Measurements from ENCODE around the gene CYYR1.

Gene CYYR1

DNA sequence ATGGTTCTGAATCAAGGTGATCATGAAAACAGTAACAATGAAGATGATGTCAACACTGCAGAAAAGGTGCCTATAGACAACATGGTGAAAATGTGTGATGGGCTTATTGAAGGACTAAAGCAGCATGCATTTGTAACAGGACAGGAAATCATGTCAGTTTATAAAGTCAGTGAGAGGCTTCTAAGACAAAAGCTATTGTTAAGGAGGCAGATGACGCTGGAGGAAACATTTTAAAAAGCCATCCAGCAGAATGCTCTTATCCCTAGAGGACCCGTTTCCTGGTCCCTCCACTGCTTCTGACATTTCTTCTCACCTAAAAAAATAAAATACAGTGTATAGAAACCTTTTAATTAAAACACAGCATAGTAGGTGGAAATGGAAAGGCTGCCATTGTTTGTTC is 40.9 kb downstream of the CYYR1 start:
- H3K27me3 ChIP-seq (replicated peaks; ENCODE audit: control insufficient read depth, insufficient read depth, low read length, poor library complexity, severe bottlenecking) = no peaks in the 10 kb centered on the region
- DNase-seq = no peak
- no peaks in the 10 kb centered on the region for H3K36me3 ChIP-seq (ENCODE audit: control insufficient read depth, insufficient read depth, low read length)
- no peaks in the 10 kb centered on the region for H3K4me1 ChIP-seq (ENCODE audit: control insufficient read depth, insufficient read depth, low read length, poor library complexity, severe bottlenecking)
- no peak overlapping the region for H3K4me3 ChIP-seq (ENCODE audit: insufficient read depth, low read depth, low read length, poor library complexity, severe bottlenecking)
- H3K9me3 ChIP-seq (ENCODE audit: control insufficient read depth, low read length) = no peaks in the 10 kb centered on the region
- H3K27ac ChIP-seq (ENCODE audit: insufficient read depth, low read length, poor library complexity, severe bottlenecking) = no peak overlapping the region

DNA sequence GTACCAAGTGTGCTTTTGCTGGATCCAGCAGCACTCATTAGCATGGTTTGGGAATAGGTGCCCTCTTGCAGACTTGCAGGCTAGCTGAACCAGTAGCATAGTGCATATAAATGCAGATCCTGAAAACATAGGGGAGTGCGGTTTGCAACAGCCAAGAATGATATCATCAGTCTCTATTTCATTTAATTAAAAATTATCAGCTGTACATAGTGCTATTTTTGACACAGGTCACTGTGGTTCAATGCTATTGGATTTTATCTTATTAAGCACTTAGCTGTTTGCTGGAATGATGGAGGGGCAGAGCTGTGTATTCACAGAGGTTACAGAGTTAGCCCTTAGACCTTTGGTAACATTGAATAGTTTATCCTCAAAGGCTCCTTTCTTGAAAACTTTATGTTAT is 43.6 kb downstream of the CYYR1 start:
- no peak overlapping the region for H3K4me3 ChIP-seq (ENCODE audit: insufficient read depth, low read depth, low read length, poor library complexity, severe bottlenecking)
- no peaks in the 10 kb centered on the region for H3K4me1 ChIP-seq (ENCODE audit: control insufficient read depth, insufficient read depth, low read length, poor library complexity, severe bottlenecking)
- no peak for DNase-seq
- no peaks in the 10 kb centered on the region for H3K36me3 ChIP-seq (ENCODE audit: control insufficient read depth, insufficient read depth, low read length)
- H3K27me3 ChIP-seq (replicated peaks; ENCODE audit: control insufficient read depth, insufficient read depth, low read length, poor library complexity, severe bottlenecking) = no peaks in the 10 kb centered on the region
- H3K27ac ChIP-seq (ENCODE audit: insufficient read depth, low read length, poor library complexity, severe bottlenecking) = no peak overlapping the region
- no peaks in the 10 kb centered on the region for H3K9me3 ChIP-seq (ENCODE audit: control insufficient read depth, low read length)

DNA sequence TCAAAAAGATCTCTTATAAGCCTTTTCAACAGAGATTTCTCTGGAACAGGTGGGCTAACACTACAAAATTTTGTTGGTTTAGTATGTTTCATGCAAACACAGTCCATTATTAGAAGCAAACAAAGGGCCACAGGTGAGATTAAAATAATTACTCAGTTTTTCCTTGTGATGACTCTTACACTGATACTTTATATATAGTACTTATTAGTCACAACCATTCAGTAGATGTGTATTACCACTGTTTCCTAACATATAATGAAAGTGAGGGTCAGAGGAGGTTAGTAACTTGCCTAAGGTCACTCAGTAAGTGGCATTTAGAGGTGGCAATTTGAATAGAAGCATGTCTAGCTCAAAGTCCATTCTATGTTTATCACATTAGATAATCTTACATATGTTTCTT is 44.2 kb downstream of the CYYR1 start:
- DNase-seq = no peak
- no peak overlapping the region for H3K27ac ChIP-seq (ENCODE audit: insufficient read depth, low read length, poor library complexity, severe bottlenecking)
- H3K4me1 ChIP-seq (ENCODE audit: control insufficient read depth, insufficient read depth, low read length, poor library complexity, severe bottlenecking) = no peaks in the 10 kb centered on the region

GRCh38 chr21:26522704-26523103 is 50.4 kb downstream of the CYYR1 start:
- DNase-seq = no peak
- Histone ChIP-seq H3K36me3 (ENCODE audit: control insufficient read depth, insufficient read depth, low read length) (no peaks in the 10 kb centered on the region), H3K27me3 (replicated peaks; ENCODE audit: control insufficient read depth, insufficient read depth, low read length, poor library complexity, severe bottlenecking) (no peaks in the 10 kb centered on the region), H3K27ac (ENCODE audit: insufficient read depth, low read length, poor library complexity, severe bottlenecking) (no peak overlapping the region), H3K4me1 (ENCODE audit: control insufficient read depth, insufficient read depth, low read length, poor library complexity, severe bottlenecking) (no peaks in the 10 kb centered on the region), H3K4me3 (ENCODE audit: insufficient read depth, low read depth, low read length, poor library complexity, severe bottlenecking) (no peak overlapping the region), H3K9me3 (ENCODE audit: control insufficient read depth, low read length) (no peaks in the 10 kb centered on the region)

More for the DNA sequence above, 44.2 kb downstream of the CYYR1 start:
- no peaks in the 10 kb centered on the region for H3K27me3 ChIP-seq (replicated peaks; ENCODE audit: control insufficient read depth, insufficient read depth, low read length, poor library complexity, severe bottlenecking)
- H3K36me3 ChIP-seq (ENCODE audit: control insufficient read depth, insufficient read depth, low read length) = no peaks in the 10 kb centered on the region
- no peak overlapping the region for H3K4me3 ChIP-seq (ENCODE audit: insufficient read depth, low read depth, low read length, poor library complexity, severe bottlenecking)
- no peaks in the 10 kb centered on the region for H3K9me3 ChIP-seq (ENCODE audit: control insufficient read depth, low read length)

DNA sequence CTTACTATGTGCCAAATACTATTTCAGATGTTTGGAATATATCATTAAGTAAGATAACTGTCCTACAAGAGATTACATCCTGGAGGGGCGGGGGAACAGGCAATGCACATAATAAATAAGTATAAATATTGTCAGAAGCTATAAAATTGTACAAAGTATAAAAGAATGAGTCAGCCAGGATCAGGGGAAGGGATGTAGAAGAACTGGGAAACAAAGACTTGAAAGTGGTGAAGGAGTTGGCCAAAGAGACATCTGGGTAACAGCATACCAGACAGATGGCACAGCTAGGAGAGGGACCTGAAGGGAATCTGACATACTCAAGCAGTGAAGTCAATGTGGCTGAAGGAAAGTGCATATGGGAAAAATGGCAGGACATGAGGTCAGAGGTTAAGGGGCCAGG is 53.9 kb downstream of the CYYR1 start:
- Histone ChIP-seq H3K4me3 (ENCODE audit: insufficient read depth, low read depth, low read length, poor library complexity, severe bottlenecking) (no peak overlapping the region), H3K4me1 (ENCODE audit: control insufficient read depth, insufficient read depth, low read length, poor library complexity, severe bottlenecking) (no peaks in the 10 kb centered on the region), H3K36me3 (ENCODE audit: control insufficient read depth, insufficient read depth, low read length) (no peaks in the 10 kb centered on the region), H3K27ac (ENCODE audit: insufficient read depth, low read length, poor library complexity, severe bottlenecking) (no peak overlapping the region), H3K27me3 (replicated peaks; ENCODE audit: control insufficient read depth, insufficient read depth, low read length, poor library complexity, severe bottlenecking) (no peaks in the 10 kb centered on the region), H3K9me3 (ENCODE audit: control insufficient read depth, low read length) (no peaks in the 10 kb centered on the region)
- DNase-seq = no peak

DNA sequence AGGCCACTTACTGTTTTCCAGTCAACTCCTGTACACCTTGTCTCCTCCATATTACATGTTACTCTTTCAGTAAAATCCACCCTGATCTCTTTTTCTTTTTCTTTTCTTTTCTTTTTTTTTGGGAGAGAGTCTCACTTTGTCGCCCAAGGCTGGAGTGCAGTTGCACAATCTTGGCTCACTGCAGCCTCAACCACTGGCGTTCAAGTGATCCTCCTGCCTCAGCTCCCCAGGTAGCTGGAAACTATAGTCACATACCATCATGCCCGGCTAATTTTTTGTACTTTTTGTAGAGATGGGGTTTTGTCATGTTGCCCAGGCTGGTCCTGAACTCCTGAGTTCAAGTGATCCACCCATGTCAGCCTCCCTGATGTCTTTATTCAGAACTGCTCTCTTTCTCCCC is 57.8 kb downstream of the CYYR1 start:
- no peak for DNase-seq
- H3K4me3 ChIP-seq (ENCODE audit: insufficient read depth, low read depth, low read length, poor library complexity, severe bottlenecking) = no peak overlapping the region
- no peaks in the 10 kb centered on the region for H3K27me3 ChIP-seq (replicated peaks; ENCODE audit: control insufficient read depth, insufficient read depth, low read length, poor library complexity, severe bottlenecking)
- H3K36me3 ChIP-seq (ENCODE audit: control insufficient read depth, insufficient read depth, low read length) = no peaks in the 10 kb centered on the region
- H3K4me1 ChIP-seq (ENCODE audit: control insufficient read depth, insufficient read depth, low read length, poor library complexity, severe bottlenecking) = no peaks in the 10 kb centered on the region
- no peak overlapping the region for H3K27ac ChIP-seq (ENCODE audit: insufficient read depth, low read length, poor library complexity, severe bottlenecking)
- no peaks in the 10 kb centered on the region for H3K9me3 ChIP-seq (ENCODE audit: control insufficient read depth, low read length)

GRCh38 chr21:26513212-26513611 is 59.9 kb downstream of the CYYR1 start:
- no peaks in the 10 kb centered on the region for H3K27me3 ChIP-seq (replicated peaks; ENCODE audit: control insufficient read depth, insufficient read depth, low read length, poor library complexity, severe bottlenecking)
- H3K27ac ChIP-seq (ENCODE audit: insufficient read depth, low read length, poor library complexity, severe bottlenecking) = no peak overlapping the region
- DNase-seq = no peak
- H3K4me3 ChIP-seq (ENCODE audit: insufficient read depth, low read depth, low read length, poor library complexity, severe bottlenecking) = no peak overlapping the region
- H3K9me3 ChIP-seq (ENCODE audit: control insufficient read depth, low read length) = no peaks in the 10 kb centered on the region
- no peaks in the 10 kb centered on the region for H3K4me1 ChIP-seq (ENCODE audit: control insufficient read depth, insufficient read depth, low read length, poor library complexity, severe bottlenecking)
- no peaks in the 10 kb centered on the region for H3K36me3 ChIP-seq (ENCODE audit: control insufficient read depth, insufficient read depth, low read length)

GRCh38 chr21:26512664-26513063 is 60.4 kb downstream of the CYYR1 start:
- no peak overlapping the region for H3K4me3 ChIP-seq (ENCODE audit: insufficient read depth, low read depth, low read length, poor library complexity, severe bottlenecking)
- no peaks in the 10 kb centered on the region for H3K27me3 ChIP-seq (replicated peaks; ENCODE audit: control insufficient read depth, insufficient read depth, low read length, poor library complexity, severe bottlenecking)
- no peak for DNase-seq
- no peaks in the 10 kb centered on the region for H3K4me1 ChIP-seq (ENCODE audit: control insufficient read depth, insufficient read depth, low read length, poor library complexity, severe bottlenecking)
- no peaks in the 10 kb centered on the region for H3K9me3 ChIP-seq (ENCODE audit: control insufficient read depth, low read length)
- no peaks in the 10 kb centered on the region for H3K36me3 ChIP-seq (ENCODE audit: control insufficient read depth, insufficient read depth, low read length)
- H3K27ac ChIP-seq (ENCODE audit: insufficient read depth, low read length, poor library complexity, severe bottlenecking) = no peak overlapping the region

DNA sequence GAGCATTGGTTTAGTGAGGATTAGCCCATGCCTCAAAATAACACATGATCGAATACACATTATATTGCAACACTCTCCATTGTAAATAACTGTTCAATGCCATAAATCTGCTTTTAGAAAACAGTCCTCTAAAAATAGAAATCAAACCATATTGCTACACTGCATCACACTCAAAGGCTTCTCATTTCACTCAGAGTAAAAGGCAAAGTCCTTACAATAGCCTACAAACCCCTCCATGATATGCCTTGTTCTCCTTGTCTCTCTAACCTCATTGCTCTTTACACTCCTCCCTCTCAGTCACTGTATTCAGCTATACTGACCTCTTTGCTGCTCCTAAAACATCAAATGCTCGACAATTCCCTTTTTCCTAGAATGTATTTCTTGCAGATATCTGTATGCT is 64.2 kb downstream of the CYYR1 start:
- Histone ChIP-seq H3K36me3 (ENCODE audit: control insufficient read depth, insufficient read depth, low read length) (no peaks in the 10 kb centered on the region), H3K4me3 (ENCODE audit: insufficient read depth, low read depth, low read length, poor library complexity, severe bottlenecking) (no peak overlapping the region), H3K9me3 (ENCODE audit: control insufficient read depth, low read length) (no peaks in the 10 kb centered on the region), H3K27me3 (replicated peaks; ENCODE audit: control insufficient read depth, insufficient read depth, low read length, poor library complexity, severe bottlenecking) (no peaks in the 10 kb centered on the region), H3K27ac (ENCODE audit: insufficient read depth, low read length, poor library complexity, severe bottlenecking) (no peak overlapping the region), H3K4me1 (ENCODE audit: control insufficient read depth, insufficient read depth, low read length, poor library complexity, severe bottlenecking) (no peaks in the 10 kb centered on the region)
- no peak for DNase-seq

DNA sequence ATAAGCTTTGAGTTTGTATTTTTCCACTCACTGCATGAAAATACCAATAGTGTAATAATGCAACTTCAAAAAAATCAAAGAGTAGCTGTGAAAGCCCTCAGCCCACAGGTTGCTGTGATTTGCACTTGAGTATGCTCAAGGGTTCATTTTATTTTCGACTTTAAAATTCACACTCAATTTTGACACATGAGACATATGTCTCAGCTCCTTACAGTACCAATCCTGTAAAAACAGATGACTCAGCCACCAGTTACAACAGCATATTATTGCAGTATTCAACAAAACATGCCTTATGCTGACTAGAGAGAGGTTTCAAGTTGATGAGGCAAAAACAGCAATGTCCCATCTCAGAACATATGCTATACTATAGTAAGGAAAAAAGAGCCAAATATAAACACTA is 66.1 kb downstream of the CYYR1 start:
- no peak for DNase-seq
- Histone ChIP-seq H3K9me3 (ENCODE audit: control insufficient read depth, low read length) (no peaks in the 10 kb centered on the region), H3K27me3 (replicated peaks; ENCODE audit: control insufficient read depth, insufficient read depth, low read length, poor library complexity, severe bottlenecking) (no peaks in the 10 kb centered on the region), H3K36me3 (ENCODE audit: control insufficient read depth, insufficient read depth, low read length) (no peaks in the 10 kb centered on the region), H3K4me3 (ENCODE audit: insufficient read depth, low read depth, low read length, poor library complexity, severe bottlenecking) (no peak overlapping the region), H3K4me1 (ENCODE audit: control insufficient read depth, insufficient read depth, low read length, poor library complexity, severe bottlenecking) (no peaks in the 10 kb centered on the region), H3K27ac (ENCODE audit: insufficient read depth, low read length, poor library complexity, severe bottlenecking) (no peak overlapping the region)

GRCh38 chr21:26505211-26505610 is 67.9 kb downstream of the CYYR1 start:
- no peak overlapping the region for H3K4me3 ChIP-seq (ENCODE audit: insufficient read depth, low read depth, low read length, poor library complexity, severe bottlenecking)
- H3K9me3 ChIP-seq (ENCODE audit: control insufficient read depth, low read length) = no peaks in the 10 kb centered on the region
- no peak for DNase-seq
- no peaks in the 10 kb centered on the region for H3K4me1 ChIP-seq (ENCODE audit: control insufficient read depth, insufficient read depth, low read length, poor library complexity, severe bottlenecking)
- H3K36me3 ChIP-seq (ENCODE audit: control insufficient read depth, insufficient read depth, low read length) = no peaks in the 10 kb centered on the region
- H3K27me3 ChIP-seq (replicated peaks; ENCODE audit: control insufficient read depth, insufficient read depth, low read length, poor library complexity, severe bottlenecking) = no peaks in the 10 kb centered on the region
- no peak overlapping the region for H3K27ac ChIP-seq (ENCODE audit: insufficient read depth, low read length, poor library complexity, severe bottlenecking)
